Spleen (tissue), 11 donors: Measurements from ENCODE around the gene CNST. TPM values are rescaled to one million over a fixed set of nuclear protein-coding genes. Genes with fewer than 3 reads are reported as not detected.

Experiments
- DNase-seq: peaks from one replicate; pipeline ENCODE4 v3.0.0-alpha.2; 2020
- H3K27ac ChIP-seq, 8 donors: fragments of 200-600 bp; sonication (generic) in 7 of 8; 1 replicate in 4 of 8; 2 replicates in 4 of 8; pipeline versions ENCODE4 v1.5.0 to v1.8.0; 2016 to 2021; ENCODE audit warnings: inconsistent platforms in 4 of 8, mild to moderate bottlenecking in 4 of 8, moderate library complexity in 1 of 8
- H3K27me3 ChIP-seq, 7 donors: fragments of 200-600 bp; sonication (generic) in 6 of 7; replicated peaks in 1 of 7; 1 replicate in 4 of 7; 2 replicates in 3 of 7; pipeline versions ENCODE4 v1.5.0 to v1.8.0; 2016 to 2021; ENCODE audit warnings: inconsistent platforms in 3 of 7, mild to moderate bottlenecking in 1 of 7
- H3K36me3 ChIP-seq, 6 donors: fragments of 200-600 bp; sonication (generic) in 5 of 6; 1 replicate in 4 of 6; 2 replicates in 2 of 6; pipeline versions ENCODE4 v1.5.0 to v1.8.0; 2016 to 2021; ENCODE audit warnings: inconsistent platforms in 2 of 6
- H3K4me1 ChIP-seq, 6 donors: fragments of 200-600 bp; sonication (generic) in 5 of 6; 1 replicate in 3 of 6; 2 replicates in 3 of 6; pipeline versions ENCODE4 v1.5.0 to v1.8.0; 2016 to 2021; ENCODE audit warnings: inconsistent platforms in 3 of 6
- H3K4me3 ChIP-seq, 8 donors: fragments of 200-600 bp; sonication (generic) in 7 of 8; 1 replicate in 4 of 8; 2 replicates in 4 of 8; pipeline versions ENCODE4 v1.5.0 to v1.8.0; 2016 to 2021; ENCODE audit warnings: inconsistent platforms in 4 of 8, mild to moderate bottlenecking in 4 of 8, moderate library complexity in 2 of 8
- H3K9me3 ChIP-seq, 8 donors: fragments of 200-600 bp; sonication (generic) in 7 of 8; 1 replicate in 4 of 8; 2 replicates in 4 of 8; pipeline versions ENCODE4 v1.5.0 to v1.8.0; 2016 to 2021; ENCODE audit warnings: inconsistent platforms in 4 of 8
- CTCF ChIP-seq, 11 experiments: fragments of 200-600 bp in 7 of 11; fragments of 450-650 bp in 4 of 11; sonication (generic) in 4 of 11; IDR thresholded peaks in 8 of 11; conservative IDR thresholded peaks in 3 of 11; 1 replicate in 7 of 11; 2 replicates in 4 of 11; pipeline versions ENCODE4 v1.4.0 to v1.8.0; 2016 to 2021; ENCODE audit warnings: antibody characterized with exemption in 11 of 11, inconsistent platforms in 4 of 11, mild to moderate bottlenecking in 1 of 11
- POLR2A ChIP-seq, 3 donors: fragments of 450-650 bp; IDR thresholded peaks; one replicate each; pipeline ENCODE4 v1.5.1; 2017; ENCODE audit warnings: antibody characterized with exemption in 3 of 3, mild to moderate bottlenecking in 1 of 3
- POLR2AphosphoS5 ChIP-seq, 3 donors: sonication (generic); formaldehyde crosslinking; IDR thresholded peaks; one replicate each; pipeline ENCODE4 v1.5.1; 2017; ENCODE audit warnings: antibody characterized with exemption in 3 of 3
- WGBS, 5 donors: extraction: QIAGEN DNeasy Blood & Tissue Kit in 3 of 5; methylation state at CpG; one replicate each; pipeline versions ENCODE4 v1.1.5 to v1.1.7; 2013 to 2018; 5-methylcytosine and 5-hydroxymethylcytosine counted together
- intact Hi-C: fragments of 100-400 bp; cut with DNase I; formaldehyde crosslinking; loops from one replicate; pipeline ENCODE4 v1.15.0; 2023; ENCODE audit warnings: low total_unique reads
- polyA plus RNA-seq, 3 donors: library from polyadenylated mRNA; stranded (reverse); fragments of 200-250 nt; gene quantifications; one replicate each; pipeline ENCODE4 v1.2.1, GENCODE V29; 2013
- total RNA-seq, 7 donors: library from RNA; depleted of rRNA in 3 of 7; stranded (reverse); fragments of >200 nt in 3 of 7; fragmentation: NEBNext Ultra II Directional in 4 of 7; extraction: Animal tissue kit (Norgen Biotek cat#: 25700) in 4 of 7; gene quantifications; one replicate each; pipeline versions ENCODE4 v1.1.0 to v1.2.1, GENCODE V29; 2016 to 2021
- donor health status: healthy with polysubstance abuse.
- donor health status: DM: no; HTN: no; CAD: no; lungs with moderate emphysema.
- donor health status: DM: no; HTN: no; CAD: no.
- donor health status: Bipolar disorder and iron deficiency.
- donor health status: healthy.
- donor health status: DM: no; HTN: no; CAD: no.
- donor health status: DM: yes; HTN: yes; CAD: no.

CNST gene
- total and polyA plus RNA-seq, 10 donors: 7.5 to 40.5 (median 30.0) TPM

GRCh38 chr1:246680696-246681130 is 114.5 kb downstream of the CNST start:
- H3K9me3 ChIP-seq: no peaks in the 10 kb centered on the region
- H3K27ac ChIP-seq: no peak overlapping the region
- no peaks in the 10 kb centered on the region for H3K27me3 ChIP-seq
- no peak overlapping the region for H3K4me3 ChIP-seq
- WGBS, 5 donors: 63 to 92% (median 83%) methylated on average over 10 of the region's 10 CpGs
- H3K36me3 ChIP-seq: no peaks in the 10 kb centered on the region
- intact Hi-C loops: no loop called here
- no peak for DNase-seq
- TF ChIP-seq POLR2AphosphoS5 (IDR thresholded peaks at IDR 0.05) (peak in 1 of 3 donors; percentile 20), CTCF (IDR thresholded peaks at IDR 0.05 in 8 of 11, conservative IDR thresholded peaks at IDR 0.05 in 3 of 11) (no peak), POLR2A (IDR thresholded peaks at IDR 0.05) (no peak)
- H3K4me1 ChIP-seq: peaks cover 0 to 12% (median 0%) of the 10 kb centered on the region in 6 donors

GRCh38 chr1:246681900-246682895 is 115.9 kb downstream of the CNST start:
- TF ChIP-seq POLR2A (IDR thresholded peaks at IDR 0.05): no peak
- TF ChIP-seq POLR2AphosphoS5 (IDR thresholded peaks at IDR 0.05): no peak
- TF ChIP-seq CTCF (IDR thresholded peaks at IDR 0.05 in 8 of 11, conservative IDR thresholded peaks at IDR 0.05 in 3 of 11): no peak
- intact Hi-C loops: no loop called here
- no peaks in the 10 kb centered on the region for H3K27me3 ChIP-seq
- H3K9me3 ChIP-seq: no peaks in the 10 kb centered on the region
- H3K27ac ChIP-seq: no peak overlapping the region
- WGBS, 5 donors: 77 to 85% (median 82%) methylated on average over 15 of the region's 15 CpGs
- H3K4me3 ChIP-seq: no peak overlapping the region
- no peak for DNase-seq
- H3K36me3 ChIP-seq: no peaks in the 10 kb centered on the region
- peaks cover 0 to 12% (median 0%) of the 10 kb centered on the region in 6 donors for H3K4me1 ChIP-seq

- 92 to 98% (median 96%) methylated on average over 9 of the region's 9 CpGs for WGBS, 5 donors
- DNase-seq: no peak
- peaks cover 0 to 2% (median 0%) of the 10 kb centered on the region in 7 donors for H3K27me3 ChIP-seq
- TF ChIP-seq POLR2AphosphoS5 (IDR thresholded peaks at IDR 0.05) (no peak), POLR2A (IDR thresholded peaks at IDR 0.05) (no peak), CTCF (IDR thresholded peaks at IDR 0.05 in 8 of 11, conservative IDR thresholded peaks at IDR 0.05 in 3 of 11) (no peak)
- H3K4me3 ChIP-seq: no peak overlapping the region
- no peaks in the 10 kb centered on the region for H3K9me3 ChIP-seq
- peaks cover 0 to 12% (median 0%) of the 10 kb centered on the region in 6 donors for H3K4me1 ChIP-seq
- H3K36me3 ChIP-seq: no peaks in the 10 kb centered on the region
- no peak overlapping the region for H3K27ac ChIP-seq
- intact Hi-C loops: no loop called here
These were observed 117.3 kb downstream of the CNST start for GRCh38 chr1:246683521-246683920.

- Histone ChIP-seq H3K4me3 (no peak overlapping the region), H3K36me3 (no peaks in the 10 kb centered on the region), H3K9me3 (no peaks in the 10 kb centered on the region), H3K4me1 (peaks cover 0 to 10% (median 6%) of the 10 kb centered on the region in 6 donors), H3K27ac (no peak overlapping the region), H3K27me3 (peaks cover 0 to 5% (median 0%) of the 10 kb centered on the region in 7 donors)
- no peak for TF ChIP-seq POLR2A (IDR thresholded peaks at IDR 0.05)
- TF ChIP-seq CTCF (IDR thresholded peaks at IDR 0.05 in 8 of 11, conservative IDR thresholded peaks at IDR 0.05 in 3 of 11): no peak
- no peak for TF ChIP-seq POLR2AphosphoS5 (IDR thresholded peaks at IDR 0.05)
- whole genome bisulfite sequencing, 5 donors: 67 to 91% (median 83%) methylated on average over 10 to 14 of the region's 14 CpGs
- intact Hi-C loops: no loop called here
- no peak for DNase-seq
These were observed 120.7 kb downstream of the CNST start for GRCh38 chr1:246687002-246687401.
